Activated CD8-positive, alpha-beta memory T cell treated with anti-CD3 and anti-CD28 coated beads for 4 hours (primary cell): ENCODE measurements around the gene HSDL2.
"Not testable (repeated sequence)": the region's sequence is repeated elsewhere in the genome, so short reads cannot be mapped to it uniquely, and the experiment has no call there.

ENCODE experiments used
- DNase-seq, 2 donors: peaks; one replicate each; pipeline ENCODE4 v3.0.0-alpha.2; 2020; ENCODE audit warnings: low read depth in 2 of 2

HSDL2 gene

GRCh38 chr9:112500842-112501241, 120.9 kb downstream of the HSDL2 start:
- DNase-seq = no peak

- DNase-seq = no peak
Measured at GRCh38 chr9:112501287-112501686, 121.4 kb downstream of the HSDL2 start.

GRCh38 chr9:112502175-112502946, 122.5 kb downstream of the HSDL2 start:
- no peak for DNase-seq

GRCh38 chr9:112503170-112503569, 123.3 kb downstream of the HSDL2 start:
- no peak for DNase-seq

GRCh38 chr9:112505086-112505485, 125.2 kb downstream of the HSDL2 start:
- no peak for DNase-seq

GRCh38 chr9:112505607-112506006, 125.7 kb downstream of the HSDL2 start:
- DNase-seq = no peak

GRCh38 chr9:112506571-112506970, 126.7 kb downstream of the HSDL2 start:
- DNase-seq = no peak

GRCh38 chr9:112507001-112507680, 127.2 kb downstream of the HSDL2 start:
- DNase-seq = no peak

GRCh38 chr9:112508377-112508776, 128.5 kb downstream of the HSDL2 start:
- DNase-seq = no peak

- not testable (repeated sequence) for DNase-seq
Measured at GRCh38 chr9:112512377-112512776, 132.5 kb downstream of the HSDL2 start.

GRCh38 chr9:112516769-112517168, 136.9 kb downstream of the HSDL2 start:
- DNase-seq = no peak

GRCh38 chr9:112520069-112520468, 140.2 kb downstream of the HSDL2 start:
- DNase-seq = no peak

- no peak for DNase-seq
Measured at GRCh38 chr9:112520656-112521055, 140.7 kb downstream of the HSDL2 start.
